Measurements from ENCODE around the gene SPG7. TPM values are rescaled to one million over a fixed set of nuclear protein-coding genes. Genes with fewer than 3 reads are reported as not detected.
A peak's percentile ranks its signal among the peaks of the same experiment; 100 is the strongest.

Gene SPG7
- total and polyA plus RNA-seq, 2 of the 4 experiments (the other 2 are of a cell fraction) = 94.6 to 96.8 TPM

DNA sequence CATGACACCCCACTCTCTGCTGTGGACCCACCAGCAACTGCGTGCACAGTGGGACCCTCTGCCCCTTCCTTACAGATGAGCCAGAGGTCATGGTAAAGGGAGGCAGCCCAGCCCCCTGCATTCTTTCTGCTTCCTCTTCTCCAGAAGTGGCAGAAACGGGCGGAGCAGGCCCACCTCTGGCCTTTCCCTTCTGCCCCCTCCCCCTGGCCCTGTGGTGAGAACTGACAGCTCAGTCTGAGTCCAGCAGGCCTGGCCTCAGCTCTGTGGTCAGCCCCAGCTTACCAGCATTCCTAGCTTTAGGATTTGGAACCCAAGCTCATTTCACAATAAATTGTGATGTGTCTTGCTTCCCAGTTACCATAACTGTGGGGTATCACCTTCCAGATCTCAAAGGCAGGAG, 13.1 kb upstream of the SPG7 start:
- H3K9me1 ChIP-seq (ENCODE audit: insufficient read depth, low read length) = peaks cover 6% of the 10 kb centered on the region
- no peak overlapping the region for H3K14ac ChIP-seq (replicated peaks; ENCODE audit: low read depth, low read length)
- H4K91ac ChIP-seq (ENCODE audit: insufficient read depth, low read depth, low read length) = no peak overlapping the region
- TF ChIP-seq MAZ (IDR thresholded peaks at IDR 0.05; ENCODE audit: borderline replicate concordance, low read depth, low read length) (peak; percentile 69; the same call in 1 of the 2 replicates), CEBPB (IDR thresholded peaks at IDR 0.05; ENCODE audit: low read depth, low read length) (peak; percentile 92), BHLHE40 (IDR thresholded peaks at IDR 0.05; ENCODE audit: low read depth, low read length) (no peak), POLR2A (IDR thresholded peaks at IDR 0.05; ENCODE audit: low read depth, low read length) (no peak), MAFK (IDR thresholded peaks at IDR 0.05; ENCODE audit: low read depth, low read length) (no peak), RAD21 (IDR thresholded peaks at IDR 0.05; ENCODE audit: low read length) (0 out of 2 replicates have a peak, but pooled peaks have one; percentile 1), MXI1 (IDR thresholded peaks at IDR 0.05; ENCODE audit: borderline replicate concordance, low read depth, low read length) (peak; percentile 45; the same call in 1 of the 2 replicates)
- BruUV-seq (replicated peaks) = no TSS peak
- no peak overlapping the region for H3K9ac ChIP-seq (ENCODE audit: low read depth, low read length)
- H2AFZ ChIP-seq (replicated peaks; ENCODE audit: low read length, poor library complexity) = peak overlapping the region; percentile 36
- peaks cover 6% of the 10 kb centered on the region for H3K4me1 ChIP-seq (ENCODE audit: control insufficient read depth, insufficient read depth, low read length)
- in situ Hi-C loops (cut with MboI; ENCODE audit: low sequenced_read_pairs) = no loop called here
- WGBS, 2 experiments (ENCODE audit: extremely low coverage in 2 of 2, insufficient read length in 1 of 2) = no CpG with 5 or more reads among the region's 3 CpGs
- no peak overlapping the region for H3K4me3 ChIP-seq (ENCODE audit: insufficient read depth, low read depth, low read length)
- H4K8ac ChIP-seq (ENCODE audit: low read depth in 2 of 2, low read length in 2 of 2) = no peak overlapping the region; a peak in 1 of 4 replicates
- H2BK120ac ChIP-seq (ENCODE audit: low read depth, low read length) = no peak overlapping the region
- no peak overlapping the region for H3K4ac ChIP-seq (ENCODE audit: low read depth, low read length)
- H3K9me3 ChIP-seq (ENCODE audit: control insufficient read depth, insufficient read depth, low read length) = no peaks in the 10 kb centered on the region
- dilution Hi-C loops (cut with HindIII; ENCODE audit: low sequenced_read_pairs, unreplicated experiment) = no loop called here
- DNase-seq (peak; percentile 80), ATAC-seq (ENCODE audit: low read depth) (peak; percentile 33)
- H3K18ac ChIP-seq (ENCODE audit: low read depth, low read length) = no peak overlapping the region
- H3K23ac ChIP-seq (ENCODE audit: low read depth, low read length) = no peak overlapping the region
- H2AK5ac ChIP-seq (ENCODE audit: low read depth, low read length) = peak overlapping the region; percentile 73; the same call in 1 of the 2 replicates
- H2BK15ac ChIP-seq (ENCODE audit: low read depth, low read length) = no peak overlapping the region; the same call in 2 of the 3 replicates
- peaks cover 7% of the 10 kb centered on the region for H3K36me3 ChIP-seq (ENCODE audit: control insufficient read depth, insufficient read depth, low read length)
- H3K4me2 ChIP-seq (ENCODE audit: low read depth, low read length) = no peak overlapping the region
- intact Hi-C loops (cut with micrococcal nuclease) = no loop called here
- peak overlapping the region; percentile 15; the same call in 1 of the 2 replicates for H3K27ac ChIP-seq (ENCODE audit: insufficient read depth, low read length)
- no peak overlapping the region for H4K5ac ChIP-seq (ENCODE audit: low read depth, low read length)
- H3K79me1 ChIP-seq (ENCODE audit: low read depth in 1 of 2, low read length in 2 of 2) = peaks cover 30 to 48% of the 10 kb centered on the region in 2 experiments
- no peak overlapping the region for H3K56ac ChIP-seq (ENCODE audit: extremely low read depth, insufficient read depth, low read length)
- H2AK9ac ChIP-seq (replicated peaks; ENCODE audit: low read depth, low read length, poor library complexity) = peak overlapping the region; percentile 83
- CTCF ChIA-PET = interaction anchor here (0.6 to 0.9 kb wide), 3 partner anchors 163 to 711 kb away, joined by 3 to 5 read pairs (median 3); no protein-coding TSS in a partner anchor
- H2BK5ac ChIP-seq (ENCODE audit: low read depth, low read length, poor library complexity, severe bottlenecking) = peak overlapping the region; percentile 9
- peaks cover 13% of the 10 kb centered on the region for H4K20me1 ChIP-seq (ENCODE audit: insufficient read depth, low read length)
- H2BK20ac ChIP-seq (ENCODE audit: low read depth, low read length) = no peak overlapping the region
- no peaks in the 10 kb centered on the region for H3K27me3 ChIP-seq (ENCODE audit: control insufficient read depth, insufficient read depth, low read length)
- POLR2A ChIA-PET (ENCODE audit: unreplicated experiment) = no interaction called here

Measured in IMR-90 (cell line).